Measurements from ENCODE around the gene ANKRD29.

The ANKRD29 gene

GRCh38 chr18:23556145-23556780, 106.4 kb downstream of the ANKRD29 start:
- Mint-ChIP-seq H3K27ac (no peak overlapping the region), H3K4me1 (no peaks in the 10 kb centered on the region), H3K4me3 (no peak overlapping the region), H3K9me3 (no peaks in the 10 kb centered on the region), H3K36me3 (peaks cover 90% of the 10 kb centered on the region), H3K27me3 (no peaks in the 10 kb centered on the region)
- ATAC-seq = no peak

GRCh38 chr18:23553887-23554286, 108.8 kb downstream of the ANKRD29 start:
- Mint-ChIP-seq H3K9me3 (no peaks in the 10 kb centered on the region), H3K27ac (no peak overlapping the region), H3K4me3 (no peak overlapping the region), H3K4me1 (no peaks in the 10 kb centered on the region), H3K27me3 (no peaks in the 10 kb centered on the region), H3K36me3 (peaks cover 86% of the 10 kb centered on the region)
- ATAC-seq = no peak

GRCh38 chr18:23552505-23552904, 110.2 kb downstream of the ANKRD29 start:
- H3K36me3 Mint-ChIP-seq = peaks cover 88% of the 10 kb centered on the region
- H3K4me3 Mint-ChIP-seq = no peak overlapping the region
- no peaks in the 10 kb centered on the region for H3K9me3 Mint-ChIP-seq
- no peaks in the 10 kb centered on the region for H3K4me1 Mint-ChIP-seq
- H3K27me3 Mint-ChIP-seq = no peaks in the 10 kb centered on the region
- ATAC-seq = no peak
- H3K27ac Mint-ChIP-seq = no peak overlapping the region

- H3K27me3 Mint-ChIP-seq = no peaks in the 10 kb centered on the region
- H3K36me3 Mint-ChIP-seq = peaks cover 88% of the 10 kb centered on the region
- H3K27ac Mint-ChIP-seq = no peak overlapping the region
- H3K4me1 Mint-ChIP-seq = no peaks in the 10 kb centered on the region
- H3K4me3 Mint-ChIP-seq = no peak overlapping the region
- H3K9me3 Mint-ChIP-seq = no peaks in the 10 kb centered on the region
- ATAC-seq = no peak
Measured at GRCh38 chr18:23551978-23552377, 110.7 kb downstream of the ANKRD29 start.

GRCh38 chr18:23550898-23551297, 111.8 kb downstream of the ANKRD29 start:
- Mint-ChIP-seq H3K27me3 (no peaks in the 10 kb centered on the region), H3K4me3 (no peak overlapping the region), H3K27ac (no peak overlapping the region), H3K4me1 (no peaks in the 10 kb centered on the region), H3K36me3 (peaks cover 86% of the 10 kb centered on the region), H3K9me3 (no peaks in the 10 kb centered on the region)
- no peak for ATAC-seq

Data from stimulated activated memory B cell treated with anti-CD40 and anti-IgM and Interleukin-4, amounts not matched to agents 10 μg/mL and 1 μg/mL and 100 μg/mL, for 72 hours (primary cell).